Smooth muscle cell (in vitro differentiated cells): ENCODE results near the gene KCNG2. TPM values are rescaled to one million over a fixed set of nuclear protein-coding genes. Genes with fewer than 3 reads are reported as not detected.

ENCODE experiments used
- DNase-seq: peaks from one replicate; lab custom pipeline; 2025; ENCODE audit not compliant: unreplicated experiment; lab: John Stamatoyannopoulos, UW
- H2AFZ ChIP-seq: fragments of 200-600 bp; sonication (generic); 2 replicates; pipeline ENCODE4 v1.6.0; 2016; ENCODE audit warnings: antibody characterized with exemption, low read depth, mild to moderate bottlenecking
- H3F3A ChIP-seq: fragments of 200-600 bp; sonication (generic); 2 replicates; pipeline ENCODE4 v1.6.0; 2017; ENCODE audit warnings: antibody characterized with exemption, low read depth
- H3K27ac ChIP-seq: fragments of 200-600 bp; sonication (generic); 2 replicates; pipeline ENCODE4 v1.5.1; 2016; ENCODE audit warnings: low read depth, mild to moderate bottlenecking
- H3K27me3 ChIP-seq: fragments of 200-600 bp; sonication (generic); 2 replicates; pipeline ENCODE4 v1.6.1; 2016; ENCODE audit warnings: low read depth, mild to moderate bottlenecking
- H3K36me3 ChIP-seq: fragments of 200-600 bp; sonication (generic); 2 replicates; pipeline ENCODE4 v1.5.1; 2016; ENCODE audit warnings: low read depth
- H3K4me1 ChIP-seq: fragments of 200-600 bp; sonication (generic); 2 replicates; pipeline ENCODE4 v1.5.1; 2016; ENCODE audit warnings: low read depth
- H3K4me2 ChIP-seq: fragments of 200-600 bp; sonication (generic); 2 replicates; pipeline ENCODE4 v1.6.0; 2016; ENCODE audit warnings: mild to moderate bottlenecking
- H3K4me3 ChIP-seq: fragments of 200-600 bp; sonication (generic); 2 replicates; pipeline ENCODE4 v1.5.1; 2016; ENCODE audit warnings: mild to moderate bottlenecking
- H3K79me2 ChIP-seq: fragments of 200-600 bp; sonication (generic); 2 replicates; pipeline ENCODE4 v1.6.0; 2016; ENCODE audit warnings: low read depth, mild to moderate bottlenecking
- H3K9ac ChIP-seq: fragments of 200-600 bp; sonication (generic); 2 replicates; pipeline ENCODE4 v1.6.0; 2016; ENCODE audit warnings: low read depth
- H3K9me3 ChIP-seq: fragments of 200-600 bp; sonication (generic); replicated peaks from 2 replicates; pipeline ENCODE4 v1.5.1; 2016; ENCODE audit warnings: low read depth
- H4K20me1 ChIP-seq: fragments of 200-600 bp; sonication (generic); 2 replicates; pipeline ENCODE4 v1.6.0; 2016; ENCODE audit warnings: low read depth
- WGBS: methylation state at CpG from one replicate; pipeline ENCODE4 v1.1.7; 2016; ENCODE audit warnings: low lambda C conversion rate; 5-methylcytosine and 5-hydroxymethylcytosine counted together
- polyA plus RNA-seq: library from polyadenylated mRNA; unstranded; fragments of >200 nt; fragmentation: Nextera tagmentation; extraction: Ambion mirVana; gene quantifications from 2 replicates; pipeline ENCODE4 v1.2.1, GENCODE V29; 2016
- total RNA-seq: library from RNA; depleted of rRNA; stranded (reverse); fragments of >200 nt; gene quantifications from 2 replicates; pipeline ENCODE4 v1.2.3, GENCODE V29; 2014
- TF ChIP-seq, protein P1 (sequence below): fragments of 200-600 bp; sonication (generic); IDR thresholded peaks from 2 replicates; pipeline ENCODE4 v1.5.1; 2017; ENCODE audit warnings: borderline replicate concordance, mild to moderate bottlenecking, antibody characterized with exemption; ENCODE audit not compliant: insufficient read depth, poor library complexity, severe bottlenecking

The KCNG2 gene
- total and polyA plus RNA-seq, 2 experiments from 2014 or later: 0.17 TPM; not detected in 1

- TF ChIP-seq, protein P1, sequence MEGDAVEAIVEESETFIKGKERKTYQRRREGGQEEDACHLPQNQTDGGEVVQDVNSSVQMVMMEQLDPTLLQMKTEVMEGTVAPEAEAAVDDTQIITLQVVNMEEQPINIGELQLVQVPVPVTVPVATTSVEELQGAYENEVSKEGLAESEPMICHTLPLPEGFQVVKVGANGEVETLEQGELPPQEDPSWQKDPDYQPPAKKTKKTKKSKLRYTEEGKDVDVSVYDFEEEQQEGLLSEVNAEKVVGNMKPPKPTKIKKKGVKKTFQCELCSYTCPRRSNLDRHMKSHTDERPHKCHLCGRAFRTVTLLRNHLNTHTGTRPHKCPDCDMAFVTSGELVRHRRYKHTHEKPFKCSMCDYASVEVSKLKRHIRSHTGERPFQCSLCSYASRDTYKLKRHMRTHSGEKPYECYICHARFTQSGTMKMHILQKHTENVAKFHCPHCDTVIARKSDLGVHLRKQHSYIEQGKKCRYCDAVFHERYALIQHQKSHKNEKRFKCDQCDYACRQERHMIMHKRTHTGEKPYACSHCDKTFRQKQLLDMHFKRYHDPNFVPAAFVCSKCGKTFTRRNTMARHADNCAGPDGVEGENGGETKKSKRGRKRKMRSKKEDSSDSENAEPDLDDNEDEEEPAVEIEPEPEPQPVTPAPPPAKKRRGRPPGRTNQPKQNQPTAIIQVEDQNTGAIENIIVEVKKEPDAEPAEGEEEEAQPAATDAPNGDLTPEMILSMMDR: no peak
- Histone ChIP-seq H3K27ac (no peak overlapping the region), H3F3A (no peaks in the 10 kb centered on the region), H3K9me3 (peaks cover 7% of the 10 kb centered on the region), H3K36me3 (peaks cover 16% of the 10 kb centered on the region), H3K4me1 (no peaks in the 10 kb centered on the region), H3K27me3 (no peaks in the 10 kb centered on the region), H2AFZ (no peak overlapping the region), H3K4me2 (no peak overlapping the region), H3K79me2 (peaks cover 94% of the 10 kb centered on the region), H4K20me1 (peaks cover 44% of the 10 kb centered on the region), H3K4me3 (no peak overlapping the region), H3K9ac (no peak overlapping the region)
- WGBS: 93% methylated on average over 5 of the region's 5 CpGs
- no peak for DNase-seq
Measured at GRCh38 chr18:79935098-79935480, 137.4 kb downstream of the KCNG2 start.

DNA sequence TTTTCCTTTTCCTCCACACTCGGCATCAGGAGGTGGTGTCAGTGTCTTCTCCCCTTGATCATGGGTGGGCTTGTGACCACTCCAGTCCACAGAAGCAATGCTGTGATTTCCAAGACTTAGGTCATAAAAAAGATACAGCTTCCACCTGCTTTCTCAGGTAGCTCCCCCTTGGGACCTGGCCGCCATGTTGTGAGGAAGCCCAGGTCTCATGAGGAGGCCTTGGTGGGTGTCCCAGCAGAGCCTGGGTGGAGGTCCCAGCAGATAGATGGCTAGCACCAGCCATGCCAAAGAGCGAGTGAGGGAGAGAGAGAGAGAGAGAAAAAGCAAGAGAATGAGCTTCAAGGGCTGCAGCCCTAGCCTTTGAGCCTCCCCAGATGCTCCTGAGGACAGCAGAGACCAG lies 137.8 kb downstream of the KCNG2 start:
- Histone ChIP-seq H3F3A (no peaks in the 10 kb centered on the region), H3K9ac (no peak overlapping the region), H3K4me1 (no peaks in the 10 kb centered on the region), H3K36me3 (peaks cover 16% of the 10 kb centered on the region), H3K4me2 (no peak overlapping the region), H3K27me3 (no peaks in the 10 kb centered on the region), H3K4me3 (no peak overlapping the region), H3K9me3 (peaks cover 7% of the 10 kb centered on the region), H2AFZ (no peak overlapping the region), H4K20me1 (peaks cover 48% of the 10 kb centered on the region), H3K79me2 (peaks cover 94% of the 10 kb centered on the region), H3K27ac (no peak overlapping the region)
- WGBS: 98% methylated on average over 3 of the region's 3 CpGs
- no peak for DNase-seq
- TF ChIP-seq, protein P1: no peak

DNA sequence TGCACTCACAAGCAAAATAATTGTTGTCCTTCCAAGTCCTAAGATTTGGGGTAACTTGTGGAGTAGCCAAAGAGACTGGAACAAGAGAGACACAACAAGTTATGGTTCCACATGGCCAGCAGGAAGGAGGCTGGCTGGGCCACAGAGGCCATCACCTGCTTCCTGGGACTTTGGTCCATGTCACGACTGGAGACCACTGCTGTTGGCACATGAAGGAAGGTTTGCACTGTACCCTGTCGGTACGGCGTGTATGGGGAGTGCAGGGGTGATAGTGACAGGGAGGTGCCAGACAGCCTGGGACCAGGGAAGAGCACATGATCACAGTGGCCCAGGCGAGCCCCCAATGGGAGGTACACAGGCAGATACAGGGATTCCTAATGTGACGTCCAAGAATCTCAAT lies 138.2 kb downstream of the KCNG2 start:
- 100% methylated on average over 6 of the region's 6 CpGs for WGBS
- H4K20me1 ChIP-seq: peaks cover 52% of the 10 kb centered on the region
- H3K4me3 ChIP-seq: no peak overlapping the region
- TF ChIP-seq, protein P1: no peak
- no peak overlapping the region for H2AFZ ChIP-seq
- peaks cover 7% of the 10 kb centered on the region for H3K9me3 ChIP-seq
- no peaks in the 10 kb centered on the region for H3F3A ChIP-seq
- no peak for DNase-seq
- no peak overlapping the region for H3K4me2 ChIP-seq
- H3K9ac ChIP-seq: no peak overlapping the region
- peaks cover 93% of the 10 kb centered on the region for H3K79me2 ChIP-seq
- no peaks in the 10 kb centered on the region for H3K4me1 ChIP-seq
- no peak overlapping the region for H3K27ac ChIP-seq
- no peaks in the 10 kb centered on the region for H3K27me3 ChIP-seq
- H3K36me3 ChIP-seq: peaks cover 16% of the 10 kb centered on the region

DNA sequence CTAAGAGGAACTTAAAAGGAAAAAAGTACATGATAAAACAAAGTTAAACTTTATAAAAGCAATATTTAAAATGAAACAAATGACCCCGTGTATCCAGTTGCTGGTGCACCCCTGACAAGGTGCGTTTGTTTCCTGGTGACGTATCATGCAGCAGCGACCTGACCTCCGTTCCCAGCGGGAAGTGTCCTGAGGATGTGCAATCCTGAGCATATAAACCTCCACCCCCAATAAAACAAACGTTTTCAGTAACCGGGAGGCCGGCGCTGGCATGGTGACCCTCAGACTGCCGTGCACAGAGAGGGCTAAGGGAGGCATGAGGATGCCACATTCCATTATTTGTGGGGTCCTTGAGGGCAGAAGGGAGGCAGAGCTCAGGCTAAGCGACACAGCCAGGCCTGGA lies 138.9 kb downstream of the KCNG2 start:
- no peaks in the 10 kb centered on the region for H3K4me1 ChIP-seq
- peaks cover 8% of the 10 kb centered on the region for H3K36me3 ChIP-seq
- no peak overlapping the region for H3K9ac ChIP-seq
- peaks cover 92% of the 10 kb centered on the region for H3K79me2 ChIP-seq
- H2AFZ ChIP-seq: no peak overlapping the region
- H3K27ac ChIP-seq: no peak overlapping the region
- H3K9me3 ChIP-seq: peaks cover 7% of the 10 kb centered on the region
- H3K27me3 ChIP-seq: no peaks in the 10 kb centered on the region
- no peak overlapping the region for H3K4me2 ChIP-seq
- 96% methylated on average over 12 of the region's 12 CpGs for WGBS
- no peaks in the 10 kb centered on the region for H3F3A ChIP-seq
- no peak for DNase-seq
- TF ChIP-seq, protein P1: no peak
- no peak overlapping the region for H3K4me3 ChIP-seq
- peaks cover 59% of the 10 kb centered on the region for H4K20me1 ChIP-seq
